ENCODE measurements around the gene ZDHHC3.

DNA sequence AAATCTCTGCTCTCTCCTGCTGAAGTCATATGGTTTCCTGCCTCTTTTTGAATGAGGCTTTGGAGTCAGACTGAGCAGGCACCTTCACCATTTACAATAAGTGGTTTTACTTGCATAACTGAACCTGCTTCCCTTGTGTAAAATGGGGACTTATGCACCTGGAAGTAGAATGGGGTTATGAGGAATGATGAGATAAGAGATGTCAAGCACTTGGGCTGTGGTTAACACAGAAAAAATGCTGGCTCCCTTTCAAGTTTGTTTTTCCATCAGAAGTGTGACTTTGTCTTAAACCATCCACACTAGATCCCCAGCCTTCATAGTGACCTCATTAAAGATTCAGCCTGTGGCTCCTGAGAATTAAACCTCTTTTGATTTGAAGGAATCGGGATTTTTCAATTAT, 5.2 kb upstream of the ZDHHC3 start:
- TF ChIP-seq, protein P1, sequence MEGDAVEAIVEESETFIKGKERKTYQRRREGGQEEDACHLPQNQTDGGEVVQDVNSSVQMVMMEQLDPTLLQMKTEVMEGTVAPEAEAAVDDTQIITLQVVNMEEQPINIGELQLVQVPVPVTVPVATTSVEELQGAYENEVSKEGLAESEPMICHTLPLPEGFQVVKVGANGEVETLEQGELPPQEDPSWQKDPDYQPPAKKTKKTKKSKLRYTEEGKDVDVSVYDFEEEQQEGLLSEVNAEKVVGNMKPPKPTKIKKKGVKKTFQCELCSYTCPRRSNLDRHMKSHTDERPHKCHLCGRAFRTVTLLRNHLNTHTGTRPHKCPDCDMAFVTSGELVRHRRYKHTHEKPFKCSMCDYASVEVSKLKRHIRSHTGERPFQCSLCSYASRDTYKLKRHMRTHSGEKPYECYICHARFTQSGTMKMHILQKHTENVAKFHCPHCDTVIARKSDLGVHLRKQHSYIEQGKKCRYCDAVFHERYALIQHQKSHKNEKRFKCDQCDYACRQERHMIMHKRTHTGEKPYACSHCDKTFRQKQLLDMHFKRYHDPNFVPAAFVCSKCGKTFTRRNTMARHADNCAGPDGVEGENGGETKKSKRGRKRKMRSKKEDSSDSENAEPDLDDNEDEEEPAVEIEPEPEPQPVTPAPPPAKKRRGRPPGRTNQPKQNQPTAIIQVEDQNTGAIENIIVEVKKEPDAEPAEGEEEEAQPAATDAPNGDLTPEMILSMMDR (IDR thresholded peaks at IDR 0.05): no peak
- no peak for TF ChIP-seq POLR2A (IDR thresholded peaks at IDR 0.05)

Data from tibial nerve (tissue), 3 donors.